Measurements from ENCODE around the gene GDF2.

The GDF2 gene

GRCh38 chr10:47322300-47323061, at the start of gene GDF2:
GDF2 (plus strand) TSS chr10:47322454; CDS start chr10:47322669, 215 bp downstream.
- FAIRE-seq: no peak

GRCh38 chr10:47276071-47276470, 46.2 kb upstream of the GDF2 start:
- FAIRE-seq: no peak

- no peak for FAIRE-seq
These were observed 45.5 kb upstream of the GDF2 start for GRCh38 chr10:47276576-47277351.

- no peak for FAIRE-seq
These were observed 44.7 kb upstream of the GDF2 start for GRCh38 chr10:47277352-47278151.

GRCh38 chr10:47278152-47278473, 44.1 kb upstream of the GDF2 start:
- FAIRE-seq: no peak

- no peak for FAIRE-seq
These were observed 43.5 kb upstream of the GDF2 start for GRCh38 chr10:47278720-47279119.

GRCh38 chr10:47279276-47279675, 43.0 kb upstream of the GDF2 start:
- FAIRE-seq: no peak

GRCh38 chr10:47282005-47282656, 40.1 kb upstream of the GDF2 start:
- FAIRE-seq: no peak

- FAIRE-seq: no peak
These were observed 39.6 kb upstream of the GDF2 start for GRCh38 chr10:47282657-47283018.

- FAIRE-seq: no peak
These were observed 39.1 kb upstream of the GDF2 start for GRCh38 chr10:47283101-47283630.

- no peak for FAIRE-seq
These were observed 38.4 kb upstream of the GDF2 start for GRCh38 chr10:47283848-47284247.

- no peak for FAIRE-seq
These were observed 36.7 kb upstream of the GDF2 start for GRCh38 chr10:47285381-47286115.

GRCh38 chr10:47286116-47286505, 36.1 kb upstream of the GDF2 start:
- FAIRE-seq: no peak

GRCh38 chr10:47286591-47287315, 35.5 kb upstream of the GDF2 start:
- FAIRE-seq: no peak

- no peak for FAIRE-seq
These were observed 34.9 kb upstream of the GDF2 start for GRCh38 chr10:47287365-47287802.

- no peak for FAIRE-seq
These were observed 34.4 kb upstream of the GDF2 start for GRCh38 chr10:47287805-47288204.

GRCh38 chr10:47288236-47288635, 34.0 kb upstream of the GDF2 start:
- no peak for FAIRE-seq

- no peak for FAIRE-seq
These were observed 33.2 kb upstream of the GDF2 start for GRCh38 chr10:47288916-47289495.

- no peak for FAIRE-seq
These were observed 32.3 kb upstream of the GDF2 start for GRCh38 chr10:47289921-47290320.

- no peak for FAIRE-seq
These were observed 31.9 kb upstream of the GDF2 start for GRCh38 chr10:47290338-47290737.

- no peak for FAIRE-seq
These were observed 30.6 kb upstream of the GDF2 start for GRCh38 chr10:47291682-47292081.
